ENCODE data around the gene TMEM273. TPM values are rescaled to one million over a fixed set of nuclear protein-coding genes. Genes with fewer than 3 reads are reported as not detected.

Gene TMEM273
- total and polyA plus RNA-seq, 8 donors: 5.5 to 46.9 (median 7.0) TPM

GRCh38 chr10:49189422-49189821 lies 1.2 kb upstream of the TMEM273 start:
- Histone ChIP-seq H3K4me3 (no peak overlapping the region), H3K9me3 (no peaks in the 10 kb centered on the region), H3K27ac (peak overlapping the region in 1 of 2 donors; percentile 83), H3K27me3 (no peaks in the 10 kb centered on the region), H3K4me1 (peaks cover 0 to 68% of the 10 kb centered on the region in 2 donors), H3K36me3 (no peaks in the 10 kb centered on the region)
- no peak for TF ChIP-seq CTCF (IDR thresholded peaks at IDR 0.05)
- ATAC-seq (no peak), DNase-seq (no peak)
- intact Hi-C loops (cut with DNase I): no loop called here

- no peak for ATAC-seq
- Histone ChIP-seq H3K4me1 (peaks cover 0 to 91% of the 10 kb centered on the region in 2 donors), H3K27me3 (no peaks in the 10 kb centered on the region), H3K4me3 (peak overlapping the region in 1 of 2 donors; percentile 41), H3K27ac (peak overlapping the region; percentile 74 to 83), H3K9me3 (no peaks in the 10 kb centered on the region), H3K36me3 (no peaks in the 10 kb centered on the region)
- intact Hi-C loops (cut with DNase I): no loop called here
- TF ChIP-seq CTCF (IDR thresholded peaks at IDR 0.05): no peak
- peak in 1 of 4 donors; percentile 44 for DNase-seq
Measured at GRCh38 chr10:49187044-49187484, 1.1 kb downstream of the TMEM273 start.

GRCh38 chr10:49186613-49187012 lies 1.6 kb downstream of the TMEM273 start:
- Histone ChIP-seq H3K27ac (peak overlapping the region in 1 of 2 donors; percentile 83), H3K9me3 (no peaks in the 10 kb centered on the region), H3K36me3 (no peaks in the 10 kb centered on the region), H3K4me1 (peaks cover 0 to 95% of the 10 kb centered on the region in 2 donors), H3K4me3 (peak overlapping the region in 1 of 2 donors; percentile 41), H3K27me3 (no peaks in the 10 kb centered on the region)
- TF ChIP-seq CTCF (IDR thresholded peaks at IDR 0.05): no peak
- no peak for DNase-seq
- intact Hi-C loops (cut with DNase I): no loop called here
- ATAC-seq: no peak

GRCh38 chr10:49185213-49185612 lies 3.0 kb downstream of the TMEM273 start:
- intact Hi-C loops (cut with DNase I): no loop called here
- DNase-seq (no peak), ATAC-seq (no peak)
- Histone ChIP-seq H3K9me3 (no peaks in the 10 kb centered on the region), H3K27me3 (no peaks in the 10 kb centered on the region), H3K27ac (peak overlapping the region in 1 of 2 donors; percentile 83), H3K4me1 (peaks cover 0 to 85% of the 10 kb centered on the region in 2 donors), H3K4me3 (no peak overlapping the region), H3K36me3 (no peaks in the 10 kb centered on the region)
- no peak for TF ChIP-seq CTCF (IDR thresholded peaks at IDR 0.05)

- ATAC-seq: no peak
- intact Hi-C loops (cut with DNase I): no loop called here
- no peak for TF ChIP-seq CTCF (IDR thresholded peaks at IDR 0.05)
- Histone ChIP-seq H3K9me3 (no peaks in the 10 kb centered on the region), H3K27me3 (no peaks in the 10 kb centered on the region), H3K4me3 (no peak overlapping the region), H3K4me1 (peaks cover 0 to 84% of the 10 kb centered on the region in 2 donors), H3K27ac (peak overlapping the region in 1 of 2 donors; percentile 83), H3K36me3 (no peaks in the 10 kb centered on the region)
- no peak for DNase-seq
Measured at GRCh38 chr10:49184642-49185111, 3.5 kb downstream of the TMEM273 start.

All from left lung (tissue), 10 donors.